ENCODE results near the gene CLMP.

- TF ChIP-seq CTCF (IDR thresholded peaks at IDR 0.05; ENCODE audit: extremely low read depth in 1 of 2, insufficient read depth in 1 of 2, low read depth in 1 of 2, low read length in 2 of 2) = no peak
- TF ChIP-seq POLR2A (IDR thresholded peaks at IDR 0.05; ENCODE audit: low read depth, low read length) = no peak
- TF ChIP-seq POLR2AphosphoS5 (IDR thresholded peaks at IDR 0.05; ENCODE audit: insufficient read depth, low read depth, low read length) = no peak
- TF ChIP-seq EZH2 (IDR thresholded peaks at IDR 0.05; ENCODE audit: borderline replicate concordance, low read depth, low read length, severe bottlenecking) = no peak
- TF ChIP-seq FOS (IDR thresholded peaks at IDR 0.05; ENCODE audit: borderline replicate concordance, insufficient read depth, low read length) = no peak
- TF ChIP-seq MAX (IDR thresholded peaks at IDR 0.05; ENCODE audit: insufficient read depth, insufficient read length) = no peak
- no peak for TF ChIP-seq MYC (IDR thresholded peaks at IDR 0.05; ENCODE audit: low read depth, low read length)
These were observed 50.3 kb downstream of the CLMP start for GRCh38 chr11:123144707-123145106.
